Measurements from ENCODE around the gene ARHGEF4. TPM values are rescaled to one million over a fixed set of nuclear protein-coding genes. Genes with fewer than 3 reads are reported as not detected.
"Not testable (repeated sequence)": the region's sequence is repeated elsewhere in the genome, so short reads cannot be mapped to it uniquely, and the experiment has no call there.

Gene ARHGEF4
- total RNA-seq, 1 donor from 2014 or later: 74.8 TPM

GRCh38 chr2:131063501-131064283 is 227.0 kb downstream of the ARHGEF4 start:
- FAIRE-seq: no peak
- no peak for TF ChIP-seq CTCF (IDR thresholded peaks at IDR 0.05; ENCODE audit: insufficient read depth, low read length, severe bottlenecking)

GRCh38 chr2:131064589-131065512 is 228.1 kb downstream of the ARHGEF4 start:
- no peak for FAIRE-seq
- DNase-seq (ENCODE audit: low read depth): no peak
- no peaks in the 10 kb centered on the region for H3K27me3 ChIP-seq (ENCODE audit: control insufficient read depth, insufficient read depth, low read length)
- TF ChIP-seq CTCF (IDR thresholded peaks at IDR 0.05; ENCODE audit: insufficient read depth, low read length, severe bottlenecking): no peak
- no peak overlapping the region for H3K4me3 ChIP-seq (ENCODE audit: low read depth, low read length)
- H3K36me3 ChIP-seq (ENCODE audit: control insufficient read depth, insufficient read depth, low read length): peaks cover 10% of the 10 kb centered on the region

More at GRCh38 chr2:131063501-131064283, 227.0 kb downstream of the ARHGEF4 start:
- Histone ChIP-seq H3K27me3 (ENCODE audit: control insufficient read depth, insufficient read depth, low read length) (no peaks in the 10 kb centered on the region), H3K36me3 (ENCODE audit: control insufficient read depth, insufficient read depth, low read length) (peaks cover 10% of the 10 kb centered on the region), H3K4me3 (ENCODE audit: low read depth, low read length) (no peak overlapping the region)
- no peak for DNase-seq (ENCODE audit: low read depth)

GRCh38 chr2:131067465-131068125 is 230.9 kb downstream of the ARHGEF4 start:
- peaks cover 16% of the 10 kb centered on the region for H3K36me3 ChIP-seq (ENCODE audit: control insufficient read depth, insufficient read depth, low read length)

GRCh38 chr2:131068172-131068571 is 231.5 kb downstream of the ARHGEF4 start:
- H3K4me3 ChIP-seq (ENCODE audit: low read depth, low read length); DNase-seq (ENCODE audit: low read depth); H3K27me3 ChIP-seq (ENCODE audit: control insufficient read depth, insufficient read depth, low read length); FAIRE-seq: not testable (repeated sequence)
- peaks cover 16% of the 10 kb centered on the region for H3K36me3 ChIP-seq (ENCODE audit: control insufficient read depth, insufficient read depth, low read length)

More at GRCh38 chr2:131067465-131068125, 230.9 kb downstream of the ARHGEF4 start:
- no peak for FAIRE-seq
- Histone ChIP-seq H3K27me3 (ENCODE audit: control insufficient read depth, insufficient read depth, low read length) (no peaks in the 10 kb centered on the region), H3K4me3 (ENCODE audit: low read depth, low read length) (no peak overlapping the region)
- no peak for DNase-seq (ENCODE audit: low read depth)
- no peak for TF ChIP-seq CTCF (IDR thresholded peaks at IDR 0.05; ENCODE audit: insufficient read depth, low read length, severe bottlenecking)

- FAIRE-seq; DNase-seq (ENCODE audit: low read depth); H3K4me3 ChIP-seq (ENCODE audit: low read depth, low read length); H3K27me3 ChIP-seq (ENCODE audit: control insufficient read depth, insufficient read depth, low read length): not testable (repeated sequence)
- H3K36me3 ChIP-seq (ENCODE audit: control insufficient read depth, insufficient read depth, low read length): peaks cover 20% of the 10 kb centered on the region
Measured at GRCh38 chr2:131075578-131075977, 238.9 kb downstream of the ARHGEF4 start.

- no peak for FAIRE-seq
- H3K27me3 ChIP-seq (ENCODE audit: control insufficient read depth, insufficient read depth, low read length): no peaks in the 10 kb centered on the region
- no peak for TF ChIP-seq CTCF (IDR thresholded peaks at IDR 0.05; ENCODE audit: insufficient read depth, low read length, severe bottlenecking)
- no peak for DNase-seq (ENCODE audit: low read depth)
- peaks cover 17% of the 10 kb centered on the region for H3K36me3 ChIP-seq (ENCODE audit: control insufficient read depth, insufficient read depth, low read length)
- H3K4me3 ChIP-seq (ENCODE audit: low read depth, low read length): no peak overlapping the region
Measured at GRCh38 chr2:131076707-131077106, 240.0 kb downstream of the ARHGEF4 start.
